Thoracic aorta (tissue), 2 donors: ENCODE data around the gene CCDC87. TPM values are rescaled to one million over a fixed set of nuclear protein-coding genes. Genes with fewer than 3 reads are reported as not detected.

Source experiments
- ATAC-seq: fragments of 150-250 bp; one replicate; pipeline ENCODE4 v1.8.0; 2017; ENCODE audit warnings: low read depth; ENCODE audit not compliant: insufficient number of reproducible peaks, low FRiP score
- DNase-seq: peaks from one replicate; pipeline ENCODE4 v3.0.0-alpha.2; 2020; ENCODE audit warnings: low spot score
- H3K27ac ChIP-seq, 2 donors: fragments of 200-600 bp; sonication (generic); 1 replicate in 1 of 2; 2 replicates in 1 of 2; pipeline ENCODE4 v1.5.1; 2016; ENCODE audit warnings: mild to moderate bottlenecking in 2 of 2, moderate library complexity in 2 of 2
- H3K27me3 ChIP-seq: fragments of 200-600 bp; sonication (generic); replicated peaks from 2 replicates; pipeline ENCODE4 v1.6.0; 2016; ENCODE audit warnings: mild to moderate bottlenecking; ENCODE audit not compliant: insufficient read depth
- H3K36me3 ChIP-seq: fragments of 200-600 bp; sonication (generic); one replicate; pipeline ENCODE4 v1.5.1; 2016
- H3K4me1 ChIP-seq, 2 donors: fragments of 200-600 bp; sonication (generic); 1 replicate in 1 of 2; 2 replicates in 1 of 2; pipeline versions ENCODE4 v1.5.1 to v1.6.0; 2016; ENCODE audit warnings: low read depth in 2 of 2, mild to moderate bottlenecking in 1 of 2; ENCODE audit not compliant: control insufficient read depth in 1 of 2
- H3K4me3 ChIP-seq: fragments of 200-600 bp; sonication (generic); 2 replicates; pipeline ENCODE4 v1.5.1; 2016; ENCODE audit warnings: mild to moderate bottlenecking
- H3K9me3 ChIP-seq: fragments of 200-600 bp; sonication (generic); 2 replicates; pipeline ENCODE4 v1.5.1; 2016
- CTCF ChIP-seq: fragments of 200-600 bp; sonication (generic); IDR thresholded peaks from one replicate; pipeline ENCODE4 v1.5.1; 2019; ENCODE audit warnings: antibody characterized with exemption
- total RNA-seq, 2 donors: library from RNA; depleted of rRNA; stranded (reverse); fragments of >200 nt; gene quantifications; one replicate each; pipeline versions ENCODE4 v1.1.0 to v1.2.3, GENCODE V29; 2016

Gene CCDC87
- total RNA-seq, 2 donors from 2014 or later: 0.68 TPM; not detected in 1

GRCh38 chr11:66638177-66639065 lies 45.6 kb upstream of the CCDC87 start, which contains the start of gene RBM4:
Gene RBM4, plus strand, starts transcription at chr11:66638703. Its CDS starts 1,009 bp downstream, at chr11:66639712.
- Histone ChIP-seq H3K4me1 (peaks cover 39 to 57% of the 10 kb centered on the region in 2 donors), H3K4me3 (peak within 1 kb of the TSS; percentile 93), H3K36me3 (peaks cover 6% of the 10 kb centered on the region), H3K27ac (peak within 1 kb of the TSS; percentile 75 to 77), H3K9me3 (no peaks in the 10 kb centered on the region), H3K27me3 (no peaks in the 10 kb centered on the region)
- TF ChIP-seq CTCF: no peak
- DNase-seq (peak; percentile 92), ATAC-seq (peak; percentile 99)

GRCh38 chr11:66637557-66638176 lies 44.8 kb upstream of the CCDC87 start:
- TF ChIP-seq CTCF: no peak
- no peaks in the 10 kb centered on the region for H3K9me3 ChIP-seq
- H3K27ac ChIP-seq: peak overlapping the region; percentile 63 to 77
- H3K4me1 ChIP-seq: peaks cover 34 to 49% of the 10 kb centered on the region in 2 donors
- H3K27me3 ChIP-seq: no peaks in the 10 kb centered on the region
- DNase-seq (no peak), ATAC-seq (no peak)
- peaks cover 3% of the 10 kb centered on the region for H3K36me3 ChIP-seq
- peak overlapping the region; percentile 93 for H3K4me3 ChIP-seq

- H3K36me3 ChIP-seq: peaks cover 3% of the 10 kb centered on the region
- no peak overlapping the region for H3K27ac ChIP-seq
- no peaks in the 10 kb centered on the region for H3K27me3 ChIP-seq
- no peak overlapping the region for H3K4me3 ChIP-seq
- DNase-seq (no peak), ATAC-seq (no peak)
- no peaks in the 10 kb centered on the region for H3K9me3 ChIP-seq
- peaks cover 22 to 37% of the 10 kb centered on the region in 2 donors for H3K4me1 ChIP-seq
- no peak for TF ChIP-seq CTCF
These were observed 43.5 kb upstream of the CCDC87 start for GRCh38 chr11:66636411-66636810.

- Histone ChIP-seq H3K36me3 (peaks cover 16% of the 10 kb centered on the region), H3K9me3 (no peaks in the 10 kb centered on the region), H3K4me3 (no peak overlapping the region), H3K27ac (no peak overlapping the region), H3K4me1 (peaks cover 5 to 15% of the 10 kb centered on the region in 2 donors), H3K27me3 (no peaks in the 10 kb centered on the region)
- no peak for ATAC-seq
- DNase-seq: no peak
- TF ChIP-seq CTCF: no peak
These were observed 40.1 kb upstream of the CCDC87 start for GRCh38 chr11:66632952-66633351.

GRCh38 chr11:66631883-66632282 lies 39.0 kb upstream of the CCDC87 start:
- Histone ChIP-seq H3K9me3 (no peaks in the 10 kb centered on the region), H3K4me1 (peaks cover 3 to 5% of the 10 kb centered on the region in 2 donors), H3K27me3 (no peaks in the 10 kb centered on the region), H3K36me3 (peaks cover 26% of the 10 kb centered on the region), H3K4me3 (no peak overlapping the region), H3K27ac (no peak overlapping the region)
- ATAC-seq: no peak
- TF ChIP-seq CTCF: no peak
- no peak for DNase-seq
